GM12865 (cell line): ENCODE results near the gene GTF2H2C.

Experiments used
- DNase-seq: peaks from one replicate; pipeline ENCODE4 v3.0.0; 2010; ENCODE audit warnings: low read depth
- H3K4me3 ChIP-seq: 2 replicates; pipeline ENCODE4 v1.5.1; 2011; ENCODE audit warnings: mild to moderate bottlenecking, low read depth, low read length, control low read depth
- TF ChIP-seq, protein P1 (sequence below): IDR thresholded peaks from 2 replicates; pipeline ENCODE4 v1.5.1; 2011; ENCODE audit warnings: low read length, control low read depth, low read depth, inconsistent platforms; ENCODE audit not compliant: insufficient read depth; ENCODE audit errors: missing control alignments

Gene GTF2H2C

DNA sequence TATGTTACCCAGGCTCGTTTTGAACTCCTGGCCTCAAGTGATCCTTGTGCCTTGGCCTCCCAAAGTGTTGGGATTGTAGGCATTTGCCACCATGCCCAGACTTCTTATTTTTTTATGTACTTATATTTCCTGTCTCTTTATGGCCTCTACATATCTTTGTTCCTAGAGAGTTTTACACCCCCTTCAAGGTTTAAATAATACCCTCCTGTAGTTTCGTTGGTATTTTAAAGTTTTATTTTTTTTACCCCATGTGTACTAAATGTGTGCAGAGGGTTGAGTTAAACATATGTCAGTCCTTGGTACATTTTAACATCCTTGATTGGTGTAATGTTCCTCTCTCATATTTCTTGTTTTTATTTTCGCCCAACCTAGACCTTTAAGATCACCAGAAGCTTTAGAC, 38.0 kb upstream of the GTF2H2C start:
- H3K4me3 ChIP-seq, result no peak overlapping the region
- TF ChIP-seq, protein P1, sequence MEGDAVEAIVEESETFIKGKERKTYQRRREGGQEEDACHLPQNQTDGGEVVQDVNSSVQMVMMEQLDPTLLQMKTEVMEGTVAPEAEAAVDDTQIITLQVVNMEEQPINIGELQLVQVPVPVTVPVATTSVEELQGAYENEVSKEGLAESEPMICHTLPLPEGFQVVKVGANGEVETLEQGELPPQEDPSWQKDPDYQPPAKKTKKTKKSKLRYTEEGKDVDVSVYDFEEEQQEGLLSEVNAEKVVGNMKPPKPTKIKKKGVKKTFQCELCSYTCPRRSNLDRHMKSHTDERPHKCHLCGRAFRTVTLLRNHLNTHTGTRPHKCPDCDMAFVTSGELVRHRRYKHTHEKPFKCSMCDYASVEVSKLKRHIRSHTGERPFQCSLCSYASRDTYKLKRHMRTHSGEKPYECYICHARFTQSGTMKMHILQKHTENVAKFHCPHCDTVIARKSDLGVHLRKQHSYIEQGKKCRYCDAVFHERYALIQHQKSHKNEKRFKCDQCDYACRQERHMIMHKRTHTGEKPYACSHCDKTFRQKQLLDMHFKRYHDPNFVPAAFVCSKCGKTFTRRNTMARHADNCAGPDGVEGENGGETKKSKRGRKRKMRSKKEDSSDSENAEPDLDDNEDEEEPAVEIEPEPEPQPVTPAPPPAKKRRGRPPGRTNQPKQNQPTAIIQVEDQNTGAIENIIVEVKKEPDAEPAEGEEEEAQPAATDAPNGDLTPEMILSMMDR, result no peak
- no peak for DNase-seq

DNA sequence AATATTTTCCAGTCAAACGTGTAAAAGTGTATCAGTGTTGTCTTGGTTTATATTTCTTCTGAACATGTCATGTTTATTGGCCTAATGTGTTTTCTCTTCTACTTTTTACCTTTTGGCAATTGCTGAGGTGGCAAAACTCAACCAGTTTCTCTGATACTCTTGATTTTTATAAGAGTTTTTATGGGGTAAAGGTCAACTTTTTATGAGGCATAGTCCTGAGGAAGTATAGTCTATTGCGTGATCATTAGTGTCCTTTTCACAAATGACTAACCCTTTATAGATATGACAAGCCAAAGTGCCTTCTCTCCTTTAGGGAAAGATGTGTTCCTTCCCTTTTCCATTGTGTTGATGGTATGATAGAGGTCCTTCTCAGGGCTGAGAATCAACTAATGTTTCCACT, 34.5 kb upstream of the GTF2H2C start:
- no peak for DNase-seq
- TF ChIP-seq, protein P1, result no peak
- H3K4me3 ChIP-seq, result no peak overlapping the region

DNA sequence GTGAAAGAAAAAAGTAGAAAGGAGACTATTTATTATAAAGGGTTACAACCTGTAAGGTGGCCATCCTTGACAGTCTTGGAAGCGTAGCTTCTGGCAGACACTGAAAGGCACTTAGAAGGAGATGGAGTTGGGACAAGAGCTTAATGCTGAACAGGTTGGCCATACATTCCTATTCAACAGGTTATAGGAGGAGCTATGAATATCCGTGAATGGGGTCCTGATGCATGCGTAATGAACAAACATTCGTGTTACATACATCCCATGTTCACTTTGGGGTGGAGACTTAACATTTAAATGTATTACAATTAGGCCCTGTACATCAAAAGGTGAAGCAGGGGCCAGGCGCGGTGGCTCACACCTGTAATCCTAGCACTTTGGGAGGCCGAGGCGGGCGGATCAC, 33.3 kb upstream of the GTF2H2C start:
- no peak overlapping the region for H3K4me3 ChIP-seq
- DNase-seq, result no peak
- TF ChIP-seq, protein P1, result no peak

DNA sequence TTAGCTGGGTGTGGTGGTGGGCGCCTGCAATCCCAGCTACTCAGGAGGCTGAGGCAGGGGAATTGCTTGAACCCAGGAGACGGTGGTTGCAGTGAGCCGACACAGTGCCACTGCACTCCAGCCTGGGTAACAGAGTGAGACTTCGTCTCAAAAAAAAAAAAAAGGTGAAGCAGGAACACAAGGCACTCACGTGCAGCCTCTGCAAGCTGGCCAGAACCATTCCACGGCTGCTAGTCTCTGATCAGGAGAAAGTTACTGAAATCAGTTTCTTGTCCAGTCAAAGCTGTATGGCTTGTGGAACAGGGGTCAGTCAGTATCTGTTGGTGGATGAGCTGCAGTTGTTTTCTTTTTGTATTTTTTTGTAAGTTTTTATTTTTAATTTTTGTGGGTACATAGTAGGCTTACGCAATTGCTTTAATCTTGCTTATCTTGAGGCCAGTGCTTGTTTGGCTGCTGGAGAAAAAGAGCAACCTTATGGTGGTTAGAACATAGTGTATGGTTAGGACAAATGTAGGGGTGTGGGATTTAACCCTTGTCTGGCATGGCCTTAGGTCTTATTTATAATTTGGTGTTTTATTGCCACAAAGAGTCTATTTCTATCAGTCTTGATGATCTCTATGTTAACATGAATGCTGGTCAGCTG, 32.7 kb upstream of the GTF2H2C start:
- no peak overlapping the region for H3K4me3 ChIP-seq
- no peak for DNase-seq
- TF ChIP-seq, protein P1, result no peak

DNA sequence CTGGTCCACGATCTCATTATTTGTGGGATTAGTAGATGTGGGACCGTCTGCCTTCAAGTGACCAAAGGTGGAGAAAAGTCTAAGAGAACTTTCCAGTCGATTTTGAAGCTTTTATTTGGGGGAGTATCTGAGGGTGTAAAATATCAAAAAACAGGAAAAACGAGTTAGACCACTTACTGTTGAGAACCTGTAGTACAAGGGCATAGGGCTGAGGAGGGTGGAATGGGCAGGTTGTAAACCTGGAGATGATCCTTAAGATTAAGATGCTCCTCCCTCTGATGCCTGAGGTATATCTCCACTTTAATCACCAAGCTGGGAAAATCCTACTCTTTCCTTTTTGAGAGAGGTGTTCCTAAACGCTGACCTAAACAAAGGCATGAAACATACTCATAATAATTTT, 32.0 kb upstream of the GTF2H2C start:
- no peak overlapping the region for H3K4me3 ChIP-seq
- DNase-seq, result no peak
- TF ChIP-seq, protein P1, result no peak

DNA sequence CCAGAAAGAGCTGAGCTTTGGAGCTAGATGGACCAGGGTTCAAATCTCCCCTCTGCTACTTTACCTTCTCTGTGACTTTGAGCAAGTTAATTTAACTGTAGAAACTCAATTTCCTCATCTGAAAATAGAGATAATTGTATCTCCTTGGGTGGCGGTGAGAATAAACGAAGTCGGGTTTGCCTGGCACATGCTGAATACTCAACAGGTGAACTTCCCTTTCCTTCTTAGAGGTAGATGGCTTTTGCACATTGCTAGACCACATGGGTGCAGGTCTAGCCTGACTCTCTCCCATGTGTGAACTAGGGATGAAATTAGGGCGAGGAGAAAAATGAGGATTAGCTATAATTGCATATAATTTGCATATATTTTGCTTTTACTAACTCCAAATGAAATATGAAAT, 31.4 kb upstream of the GTF2H2C start:
- DNase-seq, result no peak
- H3K4me3 ChIP-seq, result no peak overlapping the region
- TF ChIP-seq, protein P1, result no peak
